ENCODE results near the gene CYP24A1.

DNA sequence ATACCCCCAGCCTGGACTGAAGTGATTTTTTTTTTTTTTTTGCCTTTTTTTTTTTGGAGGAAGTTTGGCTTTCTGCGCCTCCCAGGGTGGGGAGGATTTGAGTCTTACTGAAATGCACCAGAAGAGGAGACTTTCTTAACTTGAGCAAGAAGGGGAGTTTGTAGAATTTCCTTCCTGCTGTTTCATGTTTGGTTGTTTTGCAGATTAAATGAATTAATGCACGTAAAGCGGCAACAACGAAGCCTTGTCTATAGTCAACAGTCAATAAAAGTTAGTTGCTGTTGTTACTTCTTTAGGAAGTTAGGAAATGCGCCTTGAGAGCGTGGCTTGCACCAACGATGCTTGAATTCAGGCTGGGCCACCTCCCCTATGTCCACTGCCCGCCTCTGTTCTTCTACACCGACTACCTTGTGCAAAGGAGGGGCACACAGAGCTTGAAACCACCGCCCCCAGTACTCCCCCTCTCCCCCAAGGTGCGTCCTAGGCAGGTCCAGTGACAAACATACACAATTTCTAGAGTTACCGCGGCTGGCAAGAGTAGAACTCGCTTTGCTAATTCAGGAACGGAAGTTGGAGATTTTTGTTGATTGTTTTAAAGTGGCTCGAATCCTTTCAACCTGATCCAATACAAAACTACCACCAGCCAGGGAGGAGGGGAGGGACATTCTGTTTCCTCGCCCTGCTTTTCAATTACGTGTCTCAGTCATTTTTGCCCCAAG is 830 bp upstream of the CYP24A1 start:
- TF ChIP-seq, protein P1, sequence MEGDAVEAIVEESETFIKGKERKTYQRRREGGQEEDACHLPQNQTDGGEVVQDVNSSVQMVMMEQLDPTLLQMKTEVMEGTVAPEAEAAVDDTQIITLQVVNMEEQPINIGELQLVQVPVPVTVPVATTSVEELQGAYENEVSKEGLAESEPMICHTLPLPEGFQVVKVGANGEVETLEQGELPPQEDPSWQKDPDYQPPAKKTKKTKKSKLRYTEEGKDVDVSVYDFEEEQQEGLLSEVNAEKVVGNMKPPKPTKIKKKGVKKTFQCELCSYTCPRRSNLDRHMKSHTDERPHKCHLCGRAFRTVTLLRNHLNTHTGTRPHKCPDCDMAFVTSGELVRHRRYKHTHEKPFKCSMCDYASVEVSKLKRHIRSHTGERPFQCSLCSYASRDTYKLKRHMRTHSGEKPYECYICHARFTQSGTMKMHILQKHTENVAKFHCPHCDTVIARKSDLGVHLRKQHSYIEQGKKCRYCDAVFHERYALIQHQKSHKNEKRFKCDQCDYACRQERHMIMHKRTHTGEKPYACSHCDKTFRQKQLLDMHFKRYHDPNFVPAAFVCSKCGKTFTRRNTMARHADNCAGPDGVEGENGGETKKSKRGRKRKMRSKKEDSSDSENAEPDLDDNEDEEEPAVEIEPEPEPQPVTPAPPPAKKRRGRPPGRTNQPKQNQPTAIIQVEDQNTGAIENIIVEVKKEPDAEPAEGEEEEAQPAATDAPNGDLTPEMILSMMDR (conservative IDR thresholded peaks at IDR 0.05; ENCODE audit: low read depth, low read length) = no peak
- TF ChIP-seq EZH2phosphoT487 (IDR thresholded peaks at IDR 0.05; ENCODE audit: borderline replicate concordance, low read length) = no peak
- TF ChIP-seq EZH2 (IDR thresholded peaks at IDR 0.05; ENCODE audit: low read length, unreplicated experiment) = no peak

Data from PC-3 (cell line).